Gastroesophageal sphincter (tissue), 4 donors: ENCODE results near the gene PDIK1L. TPM values are rescaled to one million over a fixed set of nuclear protein-coding genes. Genes with fewer than 3 reads are reported as not detected.
"Not testable (repeated sequence)": the region's sequence is repeated elsewhere in the genome, so short reads cannot be mapped to it uniquely, and the experiment has no call there.

Experiments
- ATAC-seq: fragments of 150-250 bp; one replicate; pipeline ENCODE4 v1.9.1; 2016; ENCODE audit warnings: mild to moderate bottlenecking, moderate library complexity
- H3K27ac ChIP-seq, 4 donors: fragments of 200-600 bp; sonication (generic) in 3 of 4; 1 replicate in 3 of 4; 2 replicates in 1 of 4; pipeline ENCODE4 v1.5.1; 2016 to 2019
- H3K27me3 ChIP-seq: fragments of 200-600 bp; sonication (generic); one replicate; pipeline ENCODE4 v1.5.1; 2019
- H3K36me3 ChIP-seq, 2 donors: fragments of 200-600 bp; sonication (generic); one replicate each; pipeline ENCODE4 v1.5.1; 2019; ENCODE audit warnings: control low read depth in 1 of 2
- H3K4me1 ChIP-seq, 3 donors: fragments of 200-600 bp; sonication (generic); 1 replicate in 2 of 3; 2 replicates in 1 of 3; pipeline ENCODE4 v1.5.1; 2016 to 2019; ENCODE audit warnings: control low read depth in 2 of 3
- H3K4me3 ChIP-seq, 2 donors: fragments of 200-600 bp; sonication (generic); one replicate each; pipeline ENCODE4 v1.5.1; 2019; ENCODE audit warnings: mild to moderate bottlenecking in 1 of 2, moderate library complexity in 1 of 2
- H3K9me3 ChIP-seq, 3 donors: fragments of 200-600 bp; sonication (generic); one replicate each; pipeline ENCODE4 v1.5.1; 2017 to 2019; ENCODE audit warnings: control low read depth in 2 of 3
- CTCF ChIP-seq, 4 experiments: fragments of 200-600 bp in 2 of 4; fragments of 450-650 bp in 2 of 4; sonication (generic) in 1 of 4; IDR thresholded peaks; one replicate each; pipeline ENCODE4 v1.5.1; 2017 to 2019; ENCODE audit warnings: antibody characterized with exemption in 4 of 4, mild to moderate bottlenecking in 2 of 4, moderate library complexity in 2 of 4
- EP300 ChIP-seq: sonication (generic); formaldehyde crosslinking; IDR thresholded peaks from one replicate; pipeline ENCODE4 v1.6.1; 2017; ENCODE audit warnings: antibody characterized with exemption, mild to moderate bottlenecking
- POLR2A ChIP-seq, 2 donors: fragments of 450-650 bp; IDR thresholded peaks; one replicate each; pipeline ENCODE4 v1.6.1; 2017; ENCODE audit warnings: antibody characterized with exemption in 2 of 2, mild to moderate bottlenecking in 2 of 2, moderate library complexity in 1 of 2
- POLR2AphosphoS5 ChIP-seq: sonication (generic); formaldehyde crosslinking; IDR thresholded peaks from one replicate; pipeline ENCODE4 v1.6.1; 2017; ENCODE audit warnings: antibody characterized with exemption
- WGBS, 2 donors: methylation state at CpG; one replicate each; pipeline ENCODE4 v1.1.5; 2018; ENCODE audit warnings: low coverage in 1 of 2; 5-methylcytosine and 5-hydroxymethylcytosine counted together
- total RNA-seq, 4 donors: library from RNA; depleted of rRNA; stranded (reverse); fragments of >200 nt; gene quantifications; one replicate each; pipeline ENCODE4 v1.1.0, GENCODE V29; 2016

Gene PDIK1L
- total RNA-seq, 4 donors from 2014 or later = 6.2 to 9.3 (median 6.8) TPM

DNA sequence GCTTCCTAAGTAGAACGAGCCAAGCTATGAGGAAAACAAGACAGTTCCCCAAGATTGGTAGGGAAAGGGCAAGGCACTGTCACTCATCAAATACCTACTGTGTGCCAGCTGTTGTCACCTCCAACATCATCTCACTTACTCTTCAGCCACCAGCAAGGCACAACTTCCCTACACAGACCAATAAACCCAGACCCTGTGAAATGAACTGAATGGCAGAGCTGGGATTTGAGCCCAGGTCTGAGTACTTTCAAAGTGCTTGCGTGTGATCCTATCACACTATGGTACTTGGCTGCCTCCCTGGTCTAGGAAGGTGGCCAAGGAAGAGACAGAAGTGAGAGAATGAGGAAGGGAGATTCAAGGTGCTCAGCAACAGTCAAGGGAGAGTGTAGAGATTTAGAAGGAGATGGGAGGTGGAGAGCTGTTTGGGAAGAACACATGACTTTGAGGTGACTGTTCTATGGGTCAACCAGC is 27.5 kb upstream of the PDIK1L start:
- ATAC-seq = no peak
- H3K9me3 ChIP-seq = no peaks in the 10 kb centered on the region
- no peaks in the 10 kb centered on the region for H3K36me3 ChIP-seq
- H3K4me3 ChIP-seq = no peak overlapping the region
- no peak for TF ChIP-seq EP300
- TF ChIP-seq CTCF (IDR thresholded peaks at IDR 0.05) = no peak
- TF ChIP-seq POLR2AphosphoS5 = no peak
- no peak for TF ChIP-seq POLR2A (IDR thresholded peaks at IDR 0.05)
- H3K27me3 ChIP-seq = peaks cover 45% of the 10 kb centered on the region
- H3K27ac ChIP-seq = no peak overlapping the region
- H3K4me1 ChIP-seq = no peaks in the 10 kb centered on the region
- WGBS, 2 donors = 17 to 57% methylated on average over 1 to 2 of the region's 2 CpGs

- 79 to 89% methylated on average over 2 of the region's 2 CpGs for WGBS, 2 donors
- Histone ChIP-seq H3K9me3 (no peaks in the 10 kb centered on the region), H3K4me1 (no peaks in the 10 kb centered on the region), H3K27ac (no peak overlapping the region), H3K27me3 (peaks cover 46% of the 10 kb centered on the region), H3K4me3 (no peak overlapping the region), H3K36me3 (no peaks in the 10 kb centered on the region)
- no peak for ATAC-seq
- TF ChIP-seq POLR2A (IDR thresholded peaks at IDR 0.05) (no peak), CTCF (IDR thresholded peaks at IDR 0.05) (no peak), EP300 (no peak), POLR2AphosphoS5 (no peak)
Measured at GRCh38 chr1:26084844-26085243, 26.8 kb upstream of the PDIK1L start.

GRCh38 chr1:26089125-26089524 is 22.5 kb upstream of the PDIK1L start:
- no peak for ATAC-seq
- Histone ChIP-seq H3K4me1 (peaks cover 0 to 6% (median 0%) of the 10 kb centered on the region in 3 donors), H3K9me3 (no peaks in the 10 kb centered on the region), H3K4me3 (no peak overlapping the region), H3K36me3 (no peaks in the 10 kb centered on the region), H3K27me3 (peaks cover 83% of the 10 kb centered on the region), H3K27ac (no peak overlapping the region)
- WGBS, 2 donors = 88 to 100% methylated on average over 3 of the region's 3 CpGs
- no peak for TF ChIP-seq EP300
- TF ChIP-seq CTCF (IDR thresholded peaks at IDR 0.05) = no peak
- TF ChIP-seq POLR2A (IDR thresholded peaks at IDR 0.05) = no peak
- no peak for TF ChIP-seq POLR2AphosphoS5

GRCh38 chr1:26090893-26091292 is 20.7 kb upstream of the PDIK1L start:
- no peak for ATAC-seq
- TF ChIP-seq EP300 = no peak
- TF ChIP-seq POLR2AphosphoS5 = no peak
- no peak for TF ChIP-seq CTCF (IDR thresholded peaks at IDR 0.05)
- no peak for TF ChIP-seq POLR2A (IDR thresholded peaks at IDR 0.05)
- Histone ChIP-seq H3K4me1 (peaks cover 0 to 16% (median 0%) of the 10 kb centered on the region in 3 donors), H3K9me3 (no peaks in the 10 kb centered on the region), H3K27me3 (peaks cover 80% of the 10 kb centered on the region), H3K36me3 (no peaks in the 10 kb centered on the region), H3K4me3 (no peak overlapping the region), H3K27ac (no peak overlapping the region)
- 81 to 89% methylated on average over 3 of the region's 3 CpGs for WGBS, 2 donors

DNA sequence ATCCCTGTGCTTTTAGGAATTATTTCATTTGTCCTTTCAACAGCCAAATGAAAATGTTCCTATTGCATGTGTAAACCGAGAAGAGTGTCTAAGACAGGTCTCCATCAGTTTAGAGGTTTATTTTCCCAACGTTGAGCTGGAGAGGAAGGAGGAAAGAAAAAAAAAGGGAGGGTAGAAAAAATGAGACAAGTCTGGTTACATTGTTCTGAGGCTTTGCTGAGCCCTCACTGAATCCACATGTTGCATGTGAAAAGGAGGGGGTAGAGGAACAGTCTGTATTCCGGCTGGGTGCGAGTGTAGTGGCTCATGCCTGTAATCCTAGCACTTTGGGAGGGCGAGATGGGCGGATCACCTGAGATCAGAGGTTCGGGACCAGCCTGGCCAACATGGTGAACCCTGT is 19.2 kb upstream of the PDIK1L start:
- no peak overlapping the region for H3K27ac ChIP-seq
- no peak for ATAC-seq
- H3K9me3 ChIP-seq = no peaks in the 10 kb centered on the region
- H3K36me3 ChIP-seq = no peaks in the 10 kb centered on the region
- WGBS, 2 donors = 64 to 70% methylated on average over 4 to 7 of the region's 7 CpGs
- no peak overlapping the region for H3K4me3 ChIP-seq
- peaks cover 0 to 16% (median 0%) of the 10 kb centered on the region in 3 donors for H3K4me1 ChIP-seq
- no peak for TF ChIP-seq CTCF (IDR thresholded peaks at IDR 0.05)
- TF ChIP-seq EP300 = no peak
- no peak for TF ChIP-seq POLR2A (IDR thresholded peaks at IDR 0.05)
- TF ChIP-seq POLR2AphosphoS5 = no peak
- peaks cover 72% of the 10 kb centered on the region for H3K27me3 ChIP-seq

DNA sequence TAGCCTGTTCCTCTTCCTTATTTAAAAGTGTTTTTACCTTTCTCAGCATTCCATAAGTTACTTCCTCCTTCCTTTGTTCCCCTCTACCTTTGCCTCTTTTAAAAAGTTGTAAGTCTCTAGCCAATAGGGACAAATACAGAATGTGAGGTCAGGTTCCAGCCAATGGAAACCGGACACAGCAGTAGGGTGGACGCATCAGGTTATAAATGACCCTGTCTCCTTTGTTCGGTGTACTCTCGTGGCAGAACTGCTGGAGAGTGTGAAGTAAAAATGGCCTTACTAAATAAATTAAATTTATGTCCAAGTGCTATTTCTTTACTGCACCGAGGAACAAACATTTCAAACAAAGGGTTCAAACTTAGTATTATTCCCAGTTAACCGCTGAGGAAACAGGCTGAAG is 18.1 kb upstream of the PDIK1L start:
- not testable (repeated sequence) for ATAC-seq, H3K27ac ChIP-seq, H3K36me3 ChIP-seq, H3K9me3 ChIP-seq, H3K4me3 ChIP-seq
- H3K27me3 ChIP-seq = peaks cover 61% of the 10 kb centered on the region
- WGBS, 2 donors = 17 to 39% methylated on average over 4 to 6 of the region's 6 CpGs
- H3K4me1 ChIP-seq = peaks cover 0 to 16% (median 0%) of the 10 kb centered on the region in 3 donors
